22Rv1 (cell line): ENCODE data around the gene MFN2.

ENCODE experiments used
- H3K27ac ChIP-seq: fragments of 450-650 bp; 2 replicates; pipeline ENCODE4 v1.5.1; 2017
- CTCF ChIP-seq: fragments of 450-650 bp; IDR thresholded peaks from 2 replicates; pipeline ENCODE4 v1.5.1; 2017; ENCODE audit warnings: mild to moderate bottlenecking
- ZFX ChIP-seq: fragments of 450-650 bp; IDR thresholded peaks from 2 replicates; pipeline ENCODE4 v1.6.1; 2017; ENCODE audit warnings: antibody characterized with exemption, borderline replicate concordance

MFN2 gene

GRCh38 chr1:11978301-11978700, 1.9 kb upstream of the MFN2 start:
- H3K27ac ChIP-seq = peak overlapping the region; percentile 96
- no peak for TF ChIP-seq ZFX
- TF ChIP-seq CTCF = no peak

GRCh38 chr1:11979028-11979850, 1.0 kb upstream of the MFN2 start:
- peak overlapping the region; percentile 96 for H3K27ac ChIP-seq

GRCh38 chr1:11980676-11980972, 380 bp downstream of the MFN2 start:
- H3K27ac ChIP-seq = peak overlapping the region; percentile 96
- TF ChIP-seq CTCF (no peak), ZFX (no peak)

More at GRCh38 chr1:11979028-11979850, 1.0 kb upstream of the MFN2 start:
- no peak for TF ChIP-seq ZFX
- TF ChIP-seq CTCF = no peak

GRCh38 chr1:11981378-11982009, 1.2 kb downstream of the MFN2 start:
- TF ChIP-seq ZFX (no peak), CTCF (no peak)
- peak overlapping the region; percentile 96 for H3K27ac ChIP-seq

- H3K27ac ChIP-seq = no peak overlapping the region
- no peak for TF ChIP-seq CTCF
- TF ChIP-seq ZFX = no peak
Observed at GRCh38 chr1:11982010-11982392, 1.8 kb downstream of the MFN2 start.

GRCh38 chr1:11984121-11984520, 3.9 kb downstream of the MFN2 start:
- no peak overlapping the region for H3K27ac ChIP-seq
- no peak for TF ChIP-seq ZFX
- no peak for TF ChIP-seq CTCF

- TF ChIP-seq CTCF (no peak), ZFX (no peak)
- no peak overlapping the region for H3K27ac ChIP-seq
Observed at GRCh38 chr1:11984576-11984975, 4.3 kb downstream of the MFN2 start.
